ENCODE results near the gene YLPM1.

YLPM1 gene

DNA sequence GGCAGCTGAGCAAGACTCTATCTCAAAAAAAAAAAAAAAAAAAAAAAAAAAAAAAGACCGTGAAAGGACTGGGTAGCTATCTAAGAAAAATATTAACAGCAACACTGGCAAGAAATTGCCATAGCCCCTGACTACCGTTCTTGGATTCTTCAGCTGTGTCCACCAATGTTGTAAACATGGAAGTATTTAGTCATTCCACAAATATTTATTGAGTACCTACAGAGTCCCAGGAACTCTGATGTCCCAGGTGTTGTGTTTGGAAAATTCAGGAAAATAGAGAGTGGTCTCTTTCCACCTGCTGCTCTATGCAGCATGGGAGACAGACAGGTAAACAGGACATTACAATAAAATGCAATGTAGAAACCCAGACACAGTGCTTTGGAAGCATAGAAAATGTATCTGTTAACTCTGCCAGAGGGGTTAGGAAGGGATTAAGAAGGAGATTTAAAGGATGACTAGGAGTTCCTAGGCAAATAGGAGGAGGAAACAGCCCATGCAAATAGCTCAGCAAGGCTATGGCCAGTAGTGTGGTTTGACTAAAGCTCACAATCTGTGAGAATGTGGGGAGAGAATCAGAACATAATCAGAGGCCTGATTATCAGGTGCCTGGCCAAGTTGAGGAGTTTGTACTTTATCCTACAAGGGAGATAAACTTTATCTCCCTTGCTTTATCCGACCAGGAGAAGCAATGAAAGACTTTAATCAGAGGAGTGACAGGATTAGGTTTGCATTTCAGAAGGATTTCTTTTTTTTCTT, 116.5 kb downstream of the YLPM1 start:
- DNase-seq (ENCODE audit: insufficient read length, low spot score) (no peak), FAIRE-seq (no peak)
- TF ChIP-seq SPI1 (IDR thresholded peaks at IDR 0.05; ENCODE audit: low read depth, low read length) (no peak), POU2F2 (IDR thresholded peaks at IDR 0.05; ENCODE audit: low read depth, low read length) (no peak), PAX5 (IDR thresholded peaks at IDR 0.05; ENCODE audit: insufficient read depth, low read length, severe bottlenecking) (no peak), TAF1 (IDR thresholded peaks at IDR 0.05; ENCODE audit: low read depth, low read length) (no peak), POLR2A (IDR thresholded peaks at IDR 0.05; ENCODE audit: low read depth, low read length) (no peak), POLR2AphosphoS5 (IDR thresholded peaks at IDR 0.05; ENCODE audit: low read depth, low read length) (no peak)

DNA sequence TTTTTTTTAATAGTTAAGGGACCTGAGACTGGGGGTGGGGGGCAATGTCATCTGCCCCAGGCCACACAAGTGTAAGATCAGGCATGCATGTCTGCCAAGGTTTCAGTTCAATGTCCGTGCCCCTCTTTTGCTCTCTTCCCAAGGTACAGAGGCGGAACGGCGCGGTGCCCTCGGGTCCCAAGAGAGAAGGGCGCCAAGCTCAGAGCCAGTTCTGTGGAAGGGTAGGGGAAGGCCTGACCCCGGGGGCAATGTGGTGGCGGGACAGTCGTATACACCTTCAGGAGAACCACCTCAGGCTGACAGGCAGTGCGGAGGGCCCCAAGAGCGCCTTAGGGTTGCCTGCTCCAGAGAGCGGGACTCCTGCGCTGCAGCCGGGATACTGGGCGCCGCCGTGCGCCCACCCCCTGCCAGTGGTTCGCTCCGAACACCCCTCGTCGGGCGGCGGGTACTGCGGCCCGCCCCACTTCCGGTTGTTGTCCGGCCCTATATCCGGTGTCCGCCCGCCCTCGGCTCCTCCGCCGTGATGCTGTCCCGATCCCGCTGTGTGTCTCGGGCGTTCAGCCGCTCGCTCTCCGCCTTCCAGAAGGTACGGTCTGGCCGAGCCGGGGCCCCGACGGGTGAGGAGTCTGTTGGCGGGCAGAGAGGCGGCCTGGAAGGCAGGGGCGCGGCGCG, 118.5 kb downstream of the YLPM1 start, which contains the start of gene DLST:
DLST (plus strand) TSS at position 486 of the 672 bp plus-strand sequence; CDS start at position 524, 38 bp downstream.
- peak; percentile 92 for TF ChIP-seq POLR2AphosphoS5 (IDR thresholded peaks at IDR 0.05; ENCODE audit: low read depth, low read length)
- no peak for TF ChIP-seq SPI1 (IDR thresholded peaks at IDR 0.05; ENCODE audit: low read depth, low read length)
- TF ChIP-seq POU2F2 (IDR thresholded peaks at IDR 0.05; ENCODE audit: low read depth, low read length) = 0 out of 2 replicates have a peak, but pooled peaks have one; percentile 43
- TF ChIP-seq POLR2A (IDR thresholded peaks at IDR 0.05; ENCODE audit: low read depth, low read length) = peak; percentile 91
- peak; percentile 57 for TF ChIP-seq TAF1 (IDR thresholded peaks at IDR 0.05; ENCODE audit: low read depth, low read length)
- TF ChIP-seq PAX5 (IDR thresholded peaks at IDR 0.05; ENCODE audit: insufficient read depth, low read length, severe bottlenecking) = no peak
- FAIRE-seq (peak; percentile 93), DNase-seq (ENCODE audit: insufficient read length, low spot score) (peak; percentile 91)

DNA sequence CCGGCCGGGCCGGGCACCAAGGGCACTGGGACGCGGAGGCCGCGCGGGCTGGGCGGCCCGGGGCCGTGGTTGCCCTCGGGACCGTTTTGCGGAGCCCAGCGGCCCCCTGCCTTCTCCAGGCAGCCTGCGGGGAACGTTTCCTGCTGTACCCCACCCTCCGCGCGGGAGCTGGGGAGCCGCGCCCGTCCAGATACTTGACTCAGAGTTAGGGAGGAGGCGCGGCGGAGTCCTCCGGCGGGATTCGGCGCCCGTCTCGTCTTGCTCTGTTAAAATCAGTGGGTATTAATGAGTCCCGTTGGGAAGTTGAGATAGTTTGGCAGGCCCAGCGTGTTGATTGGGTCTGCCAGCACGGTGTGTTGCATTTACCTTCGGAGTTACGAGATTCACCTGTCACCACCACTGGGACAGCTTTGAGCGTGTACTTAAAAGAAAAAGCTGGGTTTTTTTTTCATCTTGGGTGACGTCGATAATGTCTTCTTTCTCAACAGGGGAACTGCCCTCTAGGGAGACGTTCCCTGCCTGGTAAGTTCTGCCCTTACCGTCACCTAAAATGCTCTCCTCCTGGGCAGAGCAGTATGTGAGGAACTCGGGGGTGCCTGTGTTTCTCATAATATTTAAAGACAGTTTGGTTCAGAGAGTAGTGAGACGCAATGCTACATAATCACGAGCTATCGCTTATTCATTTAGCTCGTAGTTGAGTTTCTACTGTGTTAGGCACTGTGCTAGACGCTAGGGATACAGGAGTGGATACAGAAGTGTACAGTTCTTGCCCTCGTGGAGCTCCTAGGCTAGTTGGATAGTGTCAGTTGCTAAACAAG, 119.2 kb downstream of the YLPM1 start:
- DNase-seq (ENCODE audit: insufficient read length, low spot score) (no peak), FAIRE-seq (no peak)
- TF ChIP-seq POU2F2 (IDR thresholded peaks at IDR 0.05; ENCODE audit: low read depth, low read length) (no peak), PAX5 (IDR thresholded peaks at IDR 0.05; ENCODE audit: insufficient read depth, low read length, severe bottlenecking) (no peak), POLR2AphosphoS5 (IDR thresholded peaks at IDR 0.05; ENCODE audit: low read depth, low read length) (no peak), POLR2A (IDR thresholded peaks at IDR 0.05; ENCODE audit: low read depth, low read length) (no peak), TAF1 (IDR thresholded peaks at IDR 0.05; ENCODE audit: low read depth, low read length) (no peak), SPI1 (IDR thresholded peaks at IDR 0.05; ENCODE audit: low read depth, low read length) (no peak)

Measured in GM12891 (cell line).